ENCODE data around the gene GAMT.
"Not testable (repeated sequence)": the region's sequence is repeated elsewhere in the genome, so short reads cannot be mapped to it uniquely, and the experiment has no call there.

The GAMT gene

GRCh38 chr19:1445932-1446712 lies 44.8 kb upstream of the GAMT start:
- peak overlapping the region; percentile 52 for H3K4me3 ChIP-seq (ENCODE audit: low read depth, low read length)
- CTCF ChIA-PET, result interaction anchor here (0.8 to 3.7 kb wide), 7 partner anchors 7 to 38 kb away, joined by 3 to 25 read pairs (median 5); no protein-coding TSS in a partner anchor
- no peak for TF ChIP-seq CTCF (IDR thresholded peaks at IDR 0.05; ENCODE audit: insufficient read depth, low read length, missing control alignments)
- POLR2A ChIA-PET, result no interaction called here
- no peak for DNase-seq (ENCODE audit: low read depth, low spot score)

GRCh38 chr19:1445185-1445931 lies 44.0 kb upstream of the GAMT start:
- ChIA-PET CTCF (interaction anchor here (0.8 to 3.7 kb wide), 11 partner anchors 8 to 167 kb away, joined by 3 to 25 read pairs (median 4); no protein-coding TSS in a partner anchor), POLR2A (no interaction called here)
- no peak for DNase-seq (ENCODE audit: low read depth, low spot score)
- peak; percentile 87 for TF ChIP-seq CTCF (IDR thresholded peaks at IDR 0.05; ENCODE audit: insufficient read depth, low read length, missing control alignments)
- H3K4me3 ChIP-seq (ENCODE audit: low read depth, low read length), result peak overlapping the region; percentile 52

DNA sequence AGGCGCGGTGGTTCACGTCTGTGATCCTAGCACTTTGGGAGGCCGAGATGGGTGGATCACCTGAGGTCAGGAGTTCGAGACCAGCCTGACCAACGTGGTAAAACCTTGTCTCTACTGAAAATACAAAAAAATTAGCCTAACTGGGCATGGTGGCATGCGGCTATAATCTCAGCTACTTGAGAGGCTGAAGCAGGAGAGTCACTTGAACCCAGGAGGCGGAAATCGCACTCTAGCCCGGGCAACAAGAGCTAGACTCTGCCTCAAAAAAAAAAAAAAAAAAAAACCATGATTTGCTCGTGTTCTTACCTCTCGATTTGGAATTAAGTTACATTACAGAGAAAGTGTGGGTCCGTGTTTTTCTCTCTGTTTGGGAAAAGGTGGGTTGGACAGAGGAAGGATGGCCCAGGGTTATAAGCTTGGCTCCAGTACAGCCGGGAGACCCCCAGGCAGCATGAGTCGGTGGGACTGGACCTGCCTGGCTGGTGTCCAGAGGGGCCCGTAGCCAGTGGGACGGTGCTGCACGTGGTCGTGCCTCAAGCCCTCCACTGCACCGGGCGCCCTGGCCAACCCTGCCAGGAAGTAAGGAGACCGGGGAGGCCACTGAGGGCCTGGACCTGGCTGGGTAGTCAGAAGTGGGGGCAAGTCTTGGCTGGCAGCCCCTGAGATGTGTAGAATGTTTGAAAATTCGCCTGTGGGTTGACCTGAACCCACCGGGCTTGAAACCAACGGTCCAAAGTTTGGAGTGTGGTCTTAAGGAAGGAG lies 40.5 kb upstream of the GAMT start:
- CTCF ChIA-PET, result interaction anchor here (0.5 to 1.3 kb wide), 3 partner anchors 30 to 384 kb away, joined by 3 read pairs; no protein-coding TSS in a partner anchor
- no peak for DNase-seq (ENCODE audit: low read depth, low spot score)
- no peak overlapping the region for H3K4me3 ChIP-seq (ENCODE audit: low read depth, low read length)
- TF ChIP-seq CTCF (IDR thresholded peaks at IDR 0.05; ENCODE audit: insufficient read depth, low read length, missing control alignments), result no peak
- POLR2A ChIA-PET, result interaction anchor here (1.6 kb wide), 1 partner anchor 11 kb away, joined by 3 read pairs; no protein-coding TSS in a partner anchor

DNA sequence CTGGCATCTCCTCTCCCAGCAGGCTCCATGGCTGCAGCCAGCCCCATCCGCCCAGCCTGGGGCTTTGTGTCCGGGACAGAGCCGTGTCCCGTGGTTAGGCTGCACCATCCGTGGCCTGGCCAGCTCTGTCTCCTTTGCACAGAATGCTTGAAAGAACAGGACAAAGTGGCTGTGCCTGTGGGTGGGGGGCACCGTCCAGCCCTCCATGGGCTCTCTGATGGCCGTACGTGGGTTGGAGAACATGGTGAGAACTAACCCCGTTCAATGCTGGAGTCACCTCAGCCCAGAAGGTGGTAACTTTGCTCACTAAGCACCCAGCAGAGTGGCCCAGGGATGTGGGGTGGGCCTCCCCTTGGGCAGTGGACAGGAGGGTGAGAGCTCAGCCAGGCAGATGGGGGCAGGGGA lies 39.7 kb upstream of the GAMT start:
- TF ChIP-seq CTCF (IDR thresholded peaks at IDR 0.05; ENCODE audit: insufficient read depth, low read length, missing control alignments), result no peak
- ChIA-PET CTCF (interaction anchor here (1.0 to 1.3 kb wide), 3 partner anchors 13 to 173 kb away, joined by 3 read pairs; no protein-coding TSS in a partner anchor), POLR2A (interaction anchor here (1.6 kb wide), 1 partner anchor 12 kb away, joined by 3 read pairs; no protein-coding TSS in a partner anchor)
- no peak for DNase-seq (ENCODE audit: low read depth, low spot score)
- H3K4me3 ChIP-seq (ENCODE audit: low read depth, low read length), result no peak overlapping the region

DNA sequence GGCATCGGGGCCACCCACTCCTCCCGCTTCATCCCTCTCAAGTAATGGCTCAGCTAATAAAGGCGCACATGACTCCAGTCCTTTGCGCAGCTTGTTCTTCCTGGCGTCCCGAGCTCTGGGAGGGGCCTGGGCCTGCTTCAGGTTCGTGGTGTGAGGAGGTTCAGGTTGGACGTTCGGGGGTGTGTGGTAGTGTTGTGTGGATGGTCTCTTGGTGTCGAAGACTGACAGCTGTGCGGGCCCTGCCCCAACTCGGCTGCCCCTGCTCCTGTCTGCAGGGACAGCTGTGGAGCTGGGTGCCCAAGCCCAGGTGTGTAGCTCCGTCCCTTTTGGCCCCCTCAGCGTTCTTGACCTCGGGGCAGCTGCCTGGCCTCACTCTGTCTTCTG lies 39.1 kb upstream of the GAMT start:
- no peak overlapping the region; the same call in 1 of the 2 replicates for H3K4me3 ChIP-seq (ENCODE audit: low read depth, low read length)
- ChIA-PET POLR2A (interaction anchor here (1.6 kb wide), 1 partner anchor 13 kb away, joined by 3 read pairs; no protein-coding TSS in a partner anchor), CTCF (interaction anchor here (1.0 to 1.6 kb wide), 3 partner anchors 13 to 173 kb away, joined by 3 to 4 read pairs (median 3); no protein-coding TSS in a partner anchor)
- no peak for DNase-seq (ENCODE audit: low read depth, low spot score)
- no peak for TF ChIP-seq CTCF (IDR thresholded peaks at IDR 0.05; ENCODE audit: insufficient read depth, low read length, missing control alignments)

DNA sequence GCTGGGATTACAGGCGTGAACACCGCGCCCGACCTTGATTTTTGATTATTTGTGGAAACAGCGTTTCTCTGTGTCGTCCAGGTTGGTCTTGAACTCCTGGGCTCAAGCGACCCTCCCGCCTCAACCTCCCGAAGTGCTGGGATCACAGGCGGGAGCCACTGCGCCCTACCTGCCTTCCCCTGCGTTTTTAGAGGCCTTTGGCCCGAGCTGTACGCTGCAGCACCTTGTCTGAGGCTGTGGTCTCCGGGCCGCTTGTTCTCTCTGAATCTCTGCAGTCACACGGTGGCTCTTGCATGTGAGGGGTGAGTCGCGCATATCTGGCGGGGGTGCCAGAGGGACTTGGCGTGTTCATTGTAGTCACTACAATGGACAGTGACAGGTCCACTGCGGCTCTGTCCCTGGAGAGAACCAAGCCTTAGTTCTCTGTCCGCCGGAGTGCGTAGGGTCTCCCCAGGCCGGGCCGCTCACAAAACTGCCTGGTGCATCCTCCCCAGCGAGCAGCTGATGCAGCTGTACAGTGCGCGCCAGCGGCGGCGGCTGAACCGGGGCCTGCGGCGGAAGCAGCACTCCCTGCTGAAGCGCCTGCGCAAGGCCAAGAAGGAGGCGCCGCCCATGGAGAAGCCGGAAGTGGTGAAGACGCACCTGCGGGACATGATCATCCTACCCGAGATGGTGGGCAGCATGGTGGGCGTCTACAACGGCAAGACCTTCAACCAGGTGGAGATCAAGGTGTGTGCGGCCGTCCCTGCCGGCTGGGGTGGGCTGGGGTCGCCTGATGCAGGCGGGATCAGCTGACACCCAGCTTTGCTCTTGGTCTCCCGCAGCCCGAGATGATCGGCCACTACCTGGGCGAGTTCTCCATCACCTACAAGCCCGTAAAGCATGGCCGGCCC lies 38.4 kb upstream of the GAMT start:
- H3K4me3 ChIP-seq (ENCODE audit: low read depth, low read length), result peak overlapping the region; percentile 89
- CTCF ChIA-PET, result interaction anchor here (0.6 to 1.6 kb wide), 4 partner anchors 12 to 172 kb away, joined by 3 to 4 read pairs (median 3); no protein-coding TSS in a partner anchor
- POLR2A ChIA-PET, result interaction anchor here (1.6 kb wide), 1 partner anchor 13 kb away, joined by 3 read pairs; no protein-coding TSS in a partner anchor
- not testable (repeated sequence) for DNase-seq (ENCODE audit: low read depth, low spot score)

Measured in AG04449 (cell line).